Measurements from ENCODE around the gene PIK3R6.

DNA sequence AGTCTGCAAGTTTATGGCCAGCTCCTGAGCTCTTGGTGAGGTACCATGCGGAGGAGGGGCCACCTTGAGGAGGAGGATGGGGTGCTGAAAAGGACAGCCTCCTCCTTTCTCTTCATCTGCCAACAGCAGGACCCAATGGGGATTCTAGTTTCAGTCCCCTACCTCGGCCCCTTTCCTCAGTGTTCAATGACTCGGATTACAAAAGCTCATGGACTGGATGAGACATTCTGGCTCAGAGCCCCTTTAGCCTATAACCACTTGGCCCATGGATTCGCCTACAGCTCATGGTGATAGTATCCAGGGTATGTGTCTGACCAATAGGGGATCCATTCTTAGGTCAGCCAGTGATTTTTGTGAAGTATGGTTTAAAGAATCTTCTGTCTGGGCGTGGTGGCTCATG, 8.5 kb upstream of the PIK3R6 start:
- TF ChIP-seq, protein P1, sequence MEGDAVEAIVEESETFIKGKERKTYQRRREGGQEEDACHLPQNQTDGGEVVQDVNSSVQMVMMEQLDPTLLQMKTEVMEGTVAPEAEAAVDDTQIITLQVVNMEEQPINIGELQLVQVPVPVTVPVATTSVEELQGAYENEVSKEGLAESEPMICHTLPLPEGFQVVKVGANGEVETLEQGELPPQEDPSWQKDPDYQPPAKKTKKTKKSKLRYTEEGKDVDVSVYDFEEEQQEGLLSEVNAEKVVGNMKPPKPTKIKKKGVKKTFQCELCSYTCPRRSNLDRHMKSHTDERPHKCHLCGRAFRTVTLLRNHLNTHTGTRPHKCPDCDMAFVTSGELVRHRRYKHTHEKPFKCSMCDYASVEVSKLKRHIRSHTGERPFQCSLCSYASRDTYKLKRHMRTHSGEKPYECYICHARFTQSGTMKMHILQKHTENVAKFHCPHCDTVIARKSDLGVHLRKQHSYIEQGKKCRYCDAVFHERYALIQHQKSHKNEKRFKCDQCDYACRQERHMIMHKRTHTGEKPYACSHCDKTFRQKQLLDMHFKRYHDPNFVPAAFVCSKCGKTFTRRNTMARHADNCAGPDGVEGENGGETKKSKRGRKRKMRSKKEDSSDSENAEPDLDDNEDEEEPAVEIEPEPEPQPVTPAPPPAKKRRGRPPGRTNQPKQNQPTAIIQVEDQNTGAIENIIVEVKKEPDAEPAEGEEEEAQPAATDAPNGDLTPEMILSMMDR (IDR thresholded peaks at IDR 0.05), result no peak
- TF ChIP-seq POLR2AphosphoS5 (IDR thresholded peaks at IDR 0.05) (no peak), POLR2A (IDR thresholded peaks at IDR 0.05) (no peak)

Measured in gastroesophageal sphincter (tissue), 3 donors.